Skin of body (tissue), 2 donors: Measurements from ENCODE around the gene KCP. TPM values are rescaled to one million over a fixed set of nuclear protein-coding genes. Genes with fewer than 3 reads are reported as not detected.

Experiments used
- DNase-seq: peaks from one replicate; lab custom pipeline; 2025; lab: John Stamatoyannopoulos, UW
- total RNA-seq: library from RNA; depleted of rRNA; stranded (reverse); fragments of >200 nt; gene quantifications from one replicate; pipeline ENCODE4 v1.2.3, GENCODE V29; 2014

Gene KCP
- total RNA-seq, 1 donor from 2014 or later = 1.4 TPM

GRCh38 chr7:128841921-128842673, 68.4 kb downstream of the KCP start:
- DNase-seq = no peak

GRCh38 chr7:128841171-128841690, 69.3 kb downstream of the KCP start:
- DNase-seq = no peak

GRCh38 chr7:128840326-128841170, 70.0 kb downstream of the KCP start:
- DNase-seq = no peak

GRCh38 chr7:128839751-128840177, 70.7 kb downstream of the KCP start:
- DNase-seq = no peak

- no peak for DNase-seq
Measured at GRCh38 chr7:128838981-128839731, 71.4 kb downstream of the KCP start.

- no peak for DNase-seq
Measured at GRCh38 chr7:128838109-128838779, 72.3 kb downstream of the KCP start.

- no peak for DNase-seq
Measured at GRCh38 chr7:128837521-128837921, 73.0 kb downstream of the KCP start.

- no peak for DNase-seq
Measured at GRCh38 chr7:128836729-128837348, 73.7 kb downstream of the KCP start.

- no peak for DNase-seq
Measured at GRCh38 chr7:128835790-128836641, 74.5 kb downstream of the KCP start.

GRCh38 chr7:128835231-128835751, 75.2 kb downstream of the KCP start:
- DNase-seq = no peak

- DNase-seq = peak; percentile 77
Measured at GRCh38 chr7:128833946-128834325, 76.6 kb downstream of the KCP start.

- DNase-seq = peak; percentile 94
Measured at GRCh38 chr7:128833148-128833945, 77.2 kb downstream of the KCP start.

- peak; percentile 80 for DNase-seq
Measured at GRCh38 chr7:128832880-128833147, 77.7 kb downstream of the KCP start.

GRCh38 chr7:128831994-128832879, 78.3 kb downstream of the KCP start:
- DNase-seq = peak; percentile 79

- peak; percentile 62 for DNase-seq
Measured at GRCh38 chr7:128831178-128831993, 79.1 kb downstream of the KCP start.

- DNase-seq = peak; percentile 48
Measured at GRCh38 chr7:128830231-128831177, 80.0 kb downstream of the KCP start, which contains the start of gene FLNC. Gene FLNC, plus strand, starts transcription at chr7:128830406. Its CDS starts 232 bp downstream, at chr7:128830638.
